HG02981 (cell line): ENCODE measurements around the gene GMPPA.
A peak's percentile ranks its signal among the peaks of the same experiment; 100 is the strongest.

ENCODE experiments used
- ATAC-seq: cut with Tn5 transposase; IDR thresholded peaks from one replicate; pipeline ENCODE4 v1.9.1; 2021; ENCODE audit warnings: mild to moderate bottlenecking, moderate library complexity; ENCODE audit not compliant: unreplicated experiment

The GMPPA gene

GRCh38 chr2:219484343-219485200 is 14.1 kb upstream of the GMPPA start:
- ATAC-seq: no peak

DNA sequence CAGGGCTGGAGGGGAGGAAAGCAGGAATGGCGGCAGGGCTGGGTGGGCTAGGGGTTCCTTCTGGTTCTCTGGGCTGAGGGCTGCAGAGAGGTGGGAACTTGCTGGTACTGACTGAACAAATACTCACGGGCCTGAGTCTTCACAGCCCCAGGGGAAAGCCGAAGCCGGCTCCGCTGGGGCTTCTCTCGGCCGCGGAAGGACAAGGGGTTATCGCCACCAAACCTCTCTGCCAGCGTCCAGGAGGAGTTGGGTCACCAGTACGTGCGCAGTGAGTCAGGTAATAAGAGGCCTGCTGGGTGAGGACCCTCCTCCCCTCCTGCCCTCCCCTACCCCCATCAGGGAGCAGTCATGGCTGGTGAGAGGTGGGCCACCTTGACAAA is 13.5 kb upstream of the GMPPA start:
- ATAC-seq: no peak

GRCh38 chr2:219486380-219486959 is 12.2 kb upstream of the GMPPA start:
- ATAC-seq: no peak

- ATAC-seq: no peak
Observed at GRCh38 chr2:219488149-219488843, 10.4 kb upstream of the GMPPA start.

DNA sequence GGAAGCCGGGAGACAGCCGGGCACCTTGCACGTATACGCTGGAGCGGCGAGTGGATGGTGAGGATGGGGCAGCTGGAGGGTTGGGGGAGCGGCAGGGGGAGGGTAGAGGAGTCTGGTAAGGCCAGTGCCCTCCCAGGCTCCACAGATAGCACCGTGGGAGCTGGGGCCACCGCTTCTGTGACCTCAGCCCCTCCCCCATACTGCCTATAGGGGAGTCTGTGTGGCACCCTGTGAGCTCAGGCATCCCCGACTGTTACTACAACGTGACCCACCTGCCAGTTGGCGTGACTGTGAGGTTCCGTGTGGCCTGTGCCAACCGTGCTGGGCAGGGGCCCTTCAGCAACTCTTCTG is 9.9 kb upstream of the GMPPA start:
- ATAC-seq: no peak

DNA sequence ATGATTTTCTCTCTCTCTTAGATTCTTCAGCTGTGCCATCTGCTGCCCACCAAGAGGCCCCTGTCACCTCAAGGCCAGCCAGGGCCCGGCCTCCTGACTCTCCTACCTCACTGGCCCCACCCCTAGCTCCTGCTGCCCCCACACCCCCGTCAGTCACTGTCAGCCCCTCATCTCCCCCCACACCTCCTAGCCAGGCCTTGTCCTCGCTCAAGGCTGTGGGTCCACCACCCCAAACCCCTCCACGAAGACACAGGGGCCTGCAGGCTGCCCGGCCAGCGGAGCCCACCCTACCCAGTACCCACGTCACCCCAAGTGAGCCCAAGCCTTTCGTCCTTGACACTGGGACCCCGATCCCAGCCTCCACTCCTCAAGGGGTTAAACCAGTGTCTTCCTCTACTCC is 9.4 kb upstream of the GMPPA start:
- ATAC-seq: no peak

- no peak for ATAC-seq
Observed at GRCh38 chr2:219490186-219490585, 8.5 kb upstream of the GMPPA start.

GRCh38 chr2:219490600-219491130 is 8.0 kb upstream of the GMPPA start:
- ATAC-seq: no peak

DNA sequence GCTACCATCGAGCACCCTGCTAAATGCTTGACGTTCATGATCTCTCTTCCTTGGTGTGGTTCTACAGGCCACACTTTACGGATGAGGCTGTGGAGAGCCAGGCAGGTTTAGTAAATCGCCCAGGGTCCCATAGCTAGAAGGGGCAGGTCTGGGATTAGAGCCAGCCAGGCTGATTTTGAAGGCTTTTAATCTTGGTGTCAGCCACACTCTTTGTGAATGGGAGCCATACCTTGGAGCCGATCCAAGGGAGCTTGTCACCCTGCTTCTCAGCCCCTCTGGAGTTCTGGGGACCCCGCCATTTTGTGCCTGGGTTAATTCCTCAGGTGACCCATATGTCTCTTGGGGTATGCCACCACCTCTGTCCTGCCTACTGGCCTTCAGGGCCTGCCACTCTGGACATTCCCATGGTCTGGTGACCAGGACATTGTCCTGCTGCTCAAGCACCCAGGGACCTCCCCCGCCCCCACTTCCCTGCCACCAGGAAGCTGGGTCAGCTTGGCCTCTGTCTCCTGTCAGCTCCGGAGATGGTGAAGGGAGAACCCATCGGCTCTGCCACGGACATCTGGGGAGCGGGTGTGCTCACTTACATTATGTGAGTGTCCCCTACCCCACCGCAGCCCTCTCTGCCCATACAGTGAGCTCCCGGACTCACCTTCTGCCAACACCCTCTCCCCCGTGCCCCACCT is 7.3 kb upstream of the GMPPA start:
- no peak for ATAC-seq

- no peak for ATAC-seq
Observed at GRCh38 chr2:219492575-219492974, 6.1 kb upstream of the GMPPA start.

DNA sequence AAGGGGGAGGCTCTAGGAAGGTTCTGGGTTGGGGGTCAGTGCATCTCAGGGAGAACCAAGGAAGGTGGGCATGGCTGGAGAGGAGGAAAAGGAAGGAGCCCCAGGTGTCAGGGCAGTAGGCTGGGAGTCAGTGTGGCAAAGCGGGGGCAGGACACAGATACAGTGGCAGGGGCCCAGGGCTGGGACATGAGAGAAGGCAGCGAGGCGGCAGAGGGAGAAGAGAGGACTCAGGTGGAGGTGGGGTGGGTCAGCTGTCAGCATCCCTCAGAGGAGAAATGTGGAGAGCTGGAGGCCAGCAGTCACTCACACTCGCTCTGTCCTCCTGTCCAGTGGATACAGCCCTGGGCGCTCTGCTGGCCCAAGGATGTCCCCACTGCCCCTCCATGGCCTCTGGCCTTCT is 5.6 kb upstream of the GMPPA start:
- no peak for ATAC-seq

DNA sequence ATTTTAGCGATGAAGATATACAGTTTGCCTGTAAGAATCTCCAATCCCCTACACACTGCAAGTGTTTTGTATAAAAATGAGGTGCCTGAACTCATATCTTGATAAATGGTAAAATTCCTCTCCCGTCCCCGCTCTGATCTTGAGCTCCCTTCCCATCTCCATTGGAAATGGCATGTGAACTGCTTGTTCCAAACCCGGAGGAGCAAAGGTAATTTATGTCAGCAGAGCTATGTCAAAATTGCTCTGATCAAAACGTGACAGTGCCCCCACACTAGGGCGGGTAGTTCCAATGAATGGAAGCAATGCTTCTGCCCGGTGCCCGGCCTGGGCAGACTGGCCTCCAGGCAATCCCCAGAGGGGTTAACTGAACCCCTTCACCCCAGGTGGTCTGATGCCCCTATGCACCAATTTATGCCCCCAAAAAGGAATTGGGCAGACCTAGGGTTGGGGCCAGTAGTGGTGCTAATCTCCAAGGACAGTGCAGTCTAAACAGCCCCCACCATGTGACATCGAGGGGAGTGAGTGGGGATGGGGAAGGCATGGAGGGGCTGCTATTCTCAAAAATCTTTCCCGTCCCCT is 3.6 kb upstream of the GMPPA start:
- ATAC-seq: no peak

- ATAC-seq: peak; percentile 16
Observed at GRCh38 chr2:219495531-219496122, 3.1 kb upstream of the GMPPA start.

GRCh38 chr2:219496247-219496824 is 2.4 kb upstream of the GMPPA start:
- no peak for ATAC-seq

DNA sequence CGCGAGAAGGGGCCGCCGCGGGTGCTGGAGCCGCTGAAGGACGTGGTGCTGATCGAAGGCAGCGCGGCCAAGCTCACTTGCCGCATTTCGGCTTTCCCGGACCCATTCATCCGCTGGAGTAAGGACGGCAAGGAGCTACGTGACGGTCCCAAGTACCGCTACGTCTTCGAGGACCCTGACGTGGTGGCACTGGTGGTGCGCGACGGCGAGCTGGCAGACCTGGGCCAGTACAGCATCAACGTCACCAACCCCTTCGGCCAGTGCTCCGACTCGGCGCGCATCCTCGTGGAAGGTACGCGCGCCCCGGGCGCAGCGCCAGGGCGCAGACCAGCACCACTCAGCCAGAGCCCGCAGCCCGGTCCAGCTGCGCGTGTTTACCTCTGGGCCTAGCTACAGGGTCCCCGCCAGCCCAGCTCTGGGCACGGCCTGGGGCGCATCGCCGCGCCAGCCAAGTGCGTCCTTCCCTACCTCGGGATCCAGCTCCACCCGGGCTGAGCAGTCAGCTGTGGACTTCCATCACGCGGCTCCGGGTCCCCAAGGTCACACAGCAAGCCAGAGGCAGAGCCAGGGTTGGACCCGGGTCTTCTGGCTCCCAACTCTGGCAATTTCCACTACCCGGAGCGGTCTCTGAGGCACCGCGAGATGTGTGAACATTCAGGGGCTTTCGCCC is 1.7 kb upstream of the GMPPA start:
- ATAC-seq: no peak

GRCh38 chr2:219497495-219498279 is 1.0 kb upstream of the GMPPA start:
- peak; percentile 18 for ATAC-seq

DNA sequence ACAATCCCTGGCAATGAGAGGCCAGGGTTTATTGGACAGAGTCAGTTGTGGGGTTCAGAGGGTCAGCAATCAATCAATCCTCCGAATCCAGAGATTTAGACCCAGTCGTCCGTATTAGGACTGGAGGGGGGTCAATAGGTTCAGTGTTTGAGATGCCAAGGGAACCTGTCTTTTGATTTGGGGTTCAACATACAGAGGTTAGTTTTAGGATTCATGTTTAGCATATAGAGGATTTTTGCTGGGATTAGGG is 292 bp downstream of the GMPPA start:
- ATAC-seq: peak; percentile 3

DNA sequence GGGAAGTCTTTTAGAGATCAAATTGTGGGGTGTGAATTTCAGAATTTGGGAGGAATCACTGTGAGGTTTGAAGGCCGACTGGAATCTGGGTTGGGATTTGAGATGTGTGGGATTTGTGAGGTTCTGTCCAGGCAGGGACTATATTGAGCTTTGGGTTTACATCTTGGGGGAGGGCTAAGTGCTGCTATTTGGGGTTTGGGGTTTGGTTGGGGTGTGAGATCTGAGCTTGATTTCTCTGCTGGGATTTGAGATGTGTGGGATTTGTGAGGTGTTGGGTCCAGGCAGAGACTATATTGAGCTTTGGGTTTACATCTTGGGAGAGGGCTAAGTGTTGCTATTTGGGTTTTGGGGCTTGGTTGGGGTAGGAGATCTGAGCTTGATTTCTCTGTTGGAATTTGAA is 864 bp downstream of the GMPPA start:
- ATAC-seq: no peak

DNA sequence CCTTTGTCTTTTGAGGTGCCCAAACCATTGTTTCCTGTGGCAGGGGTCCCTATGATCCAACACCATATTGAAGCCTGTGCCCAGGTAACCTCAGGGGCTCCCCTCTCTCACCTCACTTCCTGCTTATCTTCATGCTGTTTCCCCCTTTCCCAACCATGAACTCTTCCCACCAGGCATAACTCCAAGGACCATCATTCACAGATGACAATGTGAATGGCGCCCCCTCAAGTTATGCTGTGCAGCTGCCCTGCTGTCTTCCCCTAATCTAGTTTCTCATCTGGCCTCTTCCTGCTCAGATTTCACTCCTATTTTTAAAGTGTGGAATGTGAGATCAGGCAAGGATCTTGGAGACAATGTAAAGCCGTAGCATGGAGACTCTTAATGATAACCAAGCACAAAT is 1.4 kb downstream of the GMPPA start:
- ATAC-seq: no peak
